Hepatocyte (in vitro differentiated cells): ENCODE data around the gene CTNND2. TPM values are rescaled to one million over a fixed set of nuclear protein-coding genes. Genes with fewer than 3 reads are reported as not detected.
"Not testable (repeated sequence)": the region's sequence is repeated elsewhere in the genome, so short reads cannot be mapped to it uniquely, and the experiment has no call there.

Experiments used
- DNase-seq: peaks from one replicate; pipeline ENCODE4 v3.0.0-alpha.2; 2016; ENCODE audit warnings: low spot score
- H2AFZ ChIP-seq: fragments of 200-600 bp; sonication (generic); 2 replicates; pipeline ENCODE4 v1.6.0; 2016; ENCODE audit warnings: antibody characterized with exemption, mild to moderate bottlenecking
- H3K27ac ChIP-seq: fragments of 200-600 bp; sonication (generic); 2 replicates; pipeline ENCODE4 v1.5.1; 2016; ENCODE audit warnings: mild to moderate bottlenecking
- H3K27me3 ChIP-seq: fragments of 200-600 bp; sonication (generic); 2 replicates; pipeline ENCODE4 v1.6.1; 2016
- H3K36me3 ChIP-seq: fragments of 200-600 bp; sonication (generic); replicated peaks from 2 replicates; pipeline ENCODE4 v1.5.1; 2016; ENCODE audit warnings: low read depth; ENCODE audit not compliant: insufficient read depth
- H3K4me1 ChIP-seq: fragments of 200-600 bp; sonication (generic); 2 replicates; pipeline ENCODE4 v1.5.1; 2016; ENCODE audit warnings: mild to moderate bottlenecking, moderate library complexity; ENCODE audit not compliant: insufficient read depth
- H3K4me2 ChIP-seq: fragments of 200-600 bp; sonication (generic); 2 replicates; pipeline ENCODE4 v1.6.0; 2016
- H3K4me3 ChIP-seq: fragments of 200-600 bp; sonication (generic); 2 replicates; pipeline ENCODE4 v1.5.1; 2016; ENCODE audit warnings: mild to moderate bottlenecking
- H3K79me2 ChIP-seq: fragments of 200-600 bp; sonication (generic); 2 replicates; pipeline ENCODE4 v1.6.0; 2017; ENCODE audit warnings: mild to moderate bottlenecking
- H3K9me2 ChIP-seq: fragments of 200-600 bp; sonication (generic); replicated peaks from 2 replicates; pipeline ENCODE4 v1.6.0; 2017; ENCODE audit warnings: mild to moderate bottlenecking; ENCODE audit not compliant: insufficient read depth
- H3K9me3 ChIP-seq: fragments of 200-600 bp; sonication (generic); 2 replicates; pipeline ENCODE4 v1.5.1; 2016; ENCODE audit warnings: low read depth, mild to moderate bottlenecking
- H4K20me1 ChIP-seq: fragments of 200-600 bp; sonication (generic); 2 replicates; pipeline ENCODE4 v1.6.0; 2016; ENCODE audit warnings: mild to moderate bottlenecking; ENCODE audit not compliant: insufficient read depth, poor library complexity, severe bottlenecking
- CTCF ChIP-seq: fragments of 200-600 bp; sonication (generic); IDR thresholded peaks from 2 replicates; pipeline ENCODE4 v1.5.1; 2016; ENCODE audit warnings: antibody characterized with exemption, mild to moderate bottlenecking; ENCODE audit not compliant: poor library complexity
- EZH2 ChIP-seq: fragments of 200-600 bp; sonication (generic); IDR thresholded peaks from 2 replicates; pipeline ENCODE4 v1.6.1; 2016; ENCODE audit warnings: antibody characterized with exemption, mild to moderate bottlenecking, borderline replicate concordance
- EZH2phosphoT487 ChIP-seq: fragments of 200-600 bp; sonication (generic); IDR thresholded peaks from one replicate; pipeline ENCODE4 v1.6.1; 2018; ENCODE audit warnings: antibody characterized with exemption, mild to moderate bottlenecking, low read depth, moderate library complexity; ENCODE audit not compliant: unreplicated experiment, severe bottlenecking
- WGBS: methylation state at CpG from one replicate; pipeline ENCODE4 v1.1.6; 2016; ENCODE audit warnings: low lambda C conversion rate; ENCODE audit errors: missing lambda C conversion rate; 5-methylcytosine and 5-hydroxymethylcytosine counted together
- polyA plus RNA-seq: library from polyadenylated mRNA; unstranded; fragments of >200 nt; fragmentation: Nextera tagmentation; extraction: Ambion mirVana; gene quantifications from 2 replicates; pipeline ENCODE4 v1.2.1, GENCODE V29; 2016
- total RNA-seq: library from RNA; depleted of rRNA; stranded (reverse); fragments of >200 nt; gene quantifications from 2 replicates; pipeline ENCODE4 v1.2.3, GENCODE V29; 2014

CTNND2 gene
- total and polyA plus RNA-seq, 2 experiments from 2014 or later, result 27.5 to 30.3 TPM

- DNase-seq, result no peak
- Histone ChIP-seq H3K4me3 (no peak overlapping the region), H3K27ac (no peak overlapping the region), H3K27me3 (no peaks in the 10 kb centered on the region), H2AFZ (no peak overlapping the region), H3K9me2 (no peaks in the 10 kb centered on the region), H4K20me1 (no peaks in the 10 kb centered on the region), H3K36me3 (no peaks in the 10 kb centered on the region), H3K79me2 (no peaks in the 10 kb centered on the region), H3K9me3 (no peaks in the 10 kb centered on the region), H3K4me1 (no peaks in the 10 kb centered on the region), H3K4me2 (no peak overlapping the region)
- 76% methylated on average over 5 of the region's 5 CpGs for WGBS
- no peak for TF ChIP-seq EZH2
- TF ChIP-seq CTCF, result no peak
- TF ChIP-seq EZH2phosphoT487, result no peak
Measured at GRCh38 chr5:11426442-11426841, 477.8 kb downstream of the CTNND2 start.

- no peak overlapping the region for H3K27ac ChIP-seq
- no peaks in the 10 kb centered on the region for H3K79me2 ChIP-seq
- no peak overlapping the region for H3K4me3 ChIP-seq
- no peak for TF ChIP-seq CTCF
- TF ChIP-seq EZH2phosphoT487, result no peak
- no peak for TF ChIP-seq EZH2
- 81% methylated on average over 6 of the region's 6 CpGs for WGBS
- H3K36me3 ChIP-seq, result no peaks in the 10 kb centered on the region
- no peaks in the 10 kb centered on the region for H3K4me1 ChIP-seq
- no peak overlapping the region for H3K4me2 ChIP-seq
- no peaks in the 10 kb centered on the region for H3K9me2 ChIP-seq
- no peaks in the 10 kb centered on the region for H4K20me1 ChIP-seq
- DNase-seq, result no peak
- no peak overlapping the region for H2AFZ ChIP-seq
- H3K9me3 ChIP-seq, result no peaks in the 10 kb centered on the region
- no peaks in the 10 kb centered on the region for H3K27me3 ChIP-seq
Measured at GRCh38 chr5:11422342-11422741, 481.9 kb downstream of the CTNND2 start.

GRCh38 chr5:11420969-11421368 is 483.3 kb downstream of the CTNND2 start:
- no peak for TF ChIP-seq CTCF
- TF ChIP-seq EZH2phosphoT487, result no peak
- TF ChIP-seq EZH2, result no peak
- no peak for DNase-seq
- no peak overlapping the region for H2AFZ ChIP-seq
- no peak overlapping the region for H3K4me2 ChIP-seq
- no peaks in the 10 kb centered on the region for H3K27me3 ChIP-seq
- H3K36me3 ChIP-seq, result no peaks in the 10 kb centered on the region
- no peaks in the 10 kb centered on the region for H3K9me2 ChIP-seq
- WGBS, result 91% methylated on average over 2 of the region's 2 CpGs
- H4K20me1 ChIP-seq, result no peaks in the 10 kb centered on the region
- H3K9me3 ChIP-seq, result no peaks in the 10 kb centered on the region
- H3K27ac ChIP-seq, result no peak overlapping the region
- H3K4me1 ChIP-seq, result no peaks in the 10 kb centered on the region
- H3K79me2 ChIP-seq, result no peaks in the 10 kb centered on the region
- no peak overlapping the region for H3K4me3 ChIP-seq

- DNase-seq, result no peak
- 57% methylated on average over 3 of the region's 3 CpGs for WGBS
- no peaks in the 10 kb centered on the region for H3K9me2 ChIP-seq
- TF ChIP-seq EZH2phosphoT487, result no peak
- TF ChIP-seq CTCF, result no peak
- no peak for TF ChIP-seq EZH2
- no peak overlapping the region for H3K4me2 ChIP-seq
- H3K4me1 ChIP-seq, result no peaks in the 10 kb centered on the region
- no peaks in the 10 kb centered on the region for H3K79me2 ChIP-seq
- H4K20me1 ChIP-seq, result no peaks in the 10 kb centered on the region
- no peak overlapping the region for H2AFZ ChIP-seq
- no peaks in the 10 kb centered on the region for H3K9me3 ChIP-seq
- no peaks in the 10 kb centered on the region for H3K27me3 ChIP-seq
- H3K4me3 ChIP-seq, result no peak overlapping the region
- no peak overlapping the region for H3K27ac ChIP-seq
- no peaks in the 10 kb centered on the region for H3K36me3 ChIP-seq
Measured at GRCh38 chr5:11415751-11416150, 488.5 kb downstream of the CTNND2 start.

- H3K4me2 ChIP-seq, H3K27ac ChIP-seq, H3K4me3 ChIP-seq, H3K9me3 ChIP-seq, DNase-seq, H3K79me2 ChIP-seq, H3K9me2 ChIP-seq, H3K27me3 ChIP-seq, H3K36me3 ChIP-seq, H2AFZ ChIP-seq, H3K4me1 ChIP-seq, H4K20me1 ChIP-seq: not testable (repeated sequence)
- 100% methylated on average over 1 of the region's 1 CpG for WGBS
Measured at GRCh38 chr5:11414732-11415131, 489.5 kb downstream of the CTNND2 start.
